Osteoblast (primary cell): ENCODE data around the gene FDX2. TPM values are rescaled to one million over a fixed set of nuclear protein-coding genes. Genes with fewer than 3 reads are reported as not detected.
"Not testable (repeated sequence)": the region's sequence is repeated elsewhere in the genome, so short reads cannot be mapped to it uniquely, and the experiment has no call there.

ENCODE experiments used
- DNase-seq: peaks from one replicate; pipeline ENCODE4 v3.0.0; 2011; ENCODE audit warnings: low spot score, mixed read lengths; ENCODE audit not compliant: insufficient read length; ENCODE audit errors: missing footprints
- H2AFZ ChIP-seq: 2 replicates; pipeline ENCODE4 v1.6.0; 2011; ENCODE audit warnings: mild to moderate bottlenecking, low read length
- H3K27ac ChIP-seq: 2 replicates; pipeline ENCODE4 v1.5.1; 2011; ENCODE audit warnings: mild to moderate bottlenecking, low read depth, low read length, moderate library complexity
- H3K27me3 ChIP-seq: 2 replicates; pipeline ENCODE4 v1.6.0; 2012; ENCODE audit warnings: mild to moderate bottlenecking, control low read depth, inconsistent platforms, low read length, moderate library complexity; ENCODE audit not compliant: insufficient read depth
- H3K36me3 ChIP-seq: 2 replicates; pipeline ENCODE4 v1.5.1; 2011; ENCODE audit warnings: mild to moderate bottlenecking, low read length, control low read depth, moderate library complexity; ENCODE audit not compliant: insufficient read depth
- H3K4me1 ChIP-seq: 2 replicates; pipeline ENCODE4 v1.5.1; 2011; ENCODE audit warnings: mild to moderate bottlenecking, low read length, control low read depth, moderate library complexity; ENCODE audit not compliant: insufficient read depth
- H3K4me2 ChIP-seq: 2 replicates; pipeline ENCODE4 v1.6.0; 2011; ENCODE audit warnings: mild to moderate bottlenecking, low read length; ENCODE audit not compliant: insufficient read depth
- H3K4me3 ChIP-seq: fragments of 200-600 bp; sonication (generic); 3 replicates; pipeline ENCODE4 v1.5.1; 2012; ENCODE audit warnings: mild to moderate bottlenecking, low read length, inconsistent platforms; ENCODE audit not compliant: insufficient read depth
- H3K79me2 ChIP-seq: 2 replicates; pipeline ENCODE4 v1.6.0; 2012; ENCODE audit warnings: mild to moderate bottlenecking, low read length, control low read depth, inconsistent platforms; ENCODE audit not compliant: insufficient read depth
- H3K9me3 ChIP-seq: 2 replicates; pipeline ENCODE4 v1.5.1; 2011; ENCODE audit warnings: low read depth, low read length, control low read depth
- H4K20me1 ChIP-seq: 2 replicates; pipeline ENCODE4 v1.6.0; 2012; ENCODE audit warnings: mild to moderate bottlenecking, low read length, control low read depth; ENCODE audit not compliant: insufficient read depth
- CTCF ChIP-seq: IDR thresholded peaks from 2 replicates; pipeline ENCODE4 v1.5.1; 2011; ENCODE audit warnings: mild to moderate bottlenecking, low read depth, low read length, moderate library complexity; ENCODE audit errors: extremely low read depth
- total RNA-seq: library from RNA; depleted of rRNA; stranded (reverse); fragments of >200 nt; gene quantifications from 2 replicates; pipeline ENCODE4 v1.2.3, GENCODE V29; 2012

Gene FDX2
- total RNA-seq, 1 donor, result 17.7 TPM

GRCh38 chr19:10339977-10340376, 24.2 kb upstream of the FDX2 start:
- Histone ChIP-seq H3K4me3 (no peak overlapping the region), H3K9me3 (no peaks in the 10 kb centered on the region), H3K27ac (no peak overlapping the region), H3K36me3 (no peaks in the 10 kb centered on the region), H3K4me2 (no peak overlapping the region), H3K27me3 (no peaks in the 10 kb centered on the region), H3K79me2 (no peaks in the 10 kb centered on the region), H3K4me1 (no peaks in the 10 kb centered on the region), H2AFZ (no peak overlapping the region), H4K20me1 (no peaks in the 10 kb centered on the region)
- no peak for TF ChIP-seq CTCF
- DNase-seq, result peak; percentile 23

GRCh38 chr19:10339380-10339960, 23.7 kb upstream of the FDX2 start, which contains the start of gene ICAM3:
Gene ICAM3, minus strand, starts transcription at chr19:10339624. Its CDS starts 10 bp downstream, at chr19:10339614.
- no peaks in the 10 kb centered on the region for H3K27me3 ChIP-seq
- no peaks in the 10 kb centered on the region for H4K20me1 ChIP-seq
- peaks cover 2% of the 10 kb centered on the region for H3K4me1 ChIP-seq
- H2AFZ ChIP-seq, result no peak within 1 kb of the TSS
- no peak within 1 kb of the TSS for H3K27ac ChIP-seq
- no peak within 1 kb of the TSS for H3K4me2 ChIP-seq
- no peaks in the 10 kb centered on the region for H3K36me3 ChIP-seq
- TF ChIP-seq CTCF, result no peak
- H3K9me3 ChIP-seq, result no peaks in the 10 kb centered on the region
- no peaks in the 10 kb centered on the region for H3K79me2 ChIP-seq
- H3K4me3 ChIP-seq, result no peak within 1 kb of the TSS
- DNase-seq, result peak; percentile 67

- Histone ChIP-seq H3K36me3 (no peaks in the 10 kb centered on the region), H3K79me2 (no peaks in the 10 kb centered on the region), H2AFZ (no peak overlapping the region), H3K4me1 (peaks cover 7% of the 10 kb centered on the region), H3K9me3 (no peaks in the 10 kb centered on the region), H3K4me2 (no peak overlapping the region), H4K20me1 (no peaks in the 10 kb centered on the region), H3K4me3 (no peak overlapping the region), H3K27me3 (no peaks in the 10 kb centered on the region), H3K27ac (no peak overlapping the region)
- no peak for TF ChIP-seq CTCF
- peak; percentile 50 for DNase-seq
Measured at GRCh38 chr19:10338940-10339339, 23.1 kb upstream of the FDX2 start.

GRCh38 chr19:10336725-10337124, 20.9 kb upstream of the FDX2 start:
- not testable (repeated sequence) for H3K4me2 ChIP-seq, H3K36me3 ChIP-seq, H3K27ac ChIP-seq, H2AFZ ChIP-seq, DNase-seq, H3K4me3 ChIP-seq, H3K9me3 ChIP-seq, H3K27me3 ChIP-seq
- peaks cover 18% of the 10 kb centered on the region for H3K79me2 ChIP-seq
- peaks cover 11% of the 10 kb centered on the region for H4K20me1 ChIP-seq
- H3K4me1 ChIP-seq, result peaks cover 21% of the 10 kb centered on the region
